ENCODE results near the gene FKBP6.
"Not testable (repeated sequence)": the region's sequence is repeated elsewhere in the genome, so short reads cannot be mapped to it uniquely, and the experiment has no call there.

FKBP6 gene

GRCh38 chr7:73308665-73309214, 19.2 kb upstream of the FKBP6 start, which contains the start of gene NSUN5 (continued):
- TF ChIP-seq BCL11B (tag by site-specific recombination; IDR thresholded peaks at IDR 0.05; ENCODE audit: low read depth) (peak; percentile 92), ZNF341 (tag by site-specific recombination; IDR thresholded peaks at IDR 0.05; ENCODE audit: low read depth) (no peak), ZNF335 (tag by site-specific recombination; conservative IDR thresholded peaks at IDR 0.05) (peak; percentile 26; the same call in 1 of the 2 replicates), PBX3 (CRISPR knock-in tag; IDR thresholded peaks at IDR 0.05) (peak; percentile 25; the same call in 1 of the 2 replicates)
- TF ChIP-seq, protein P1, sequence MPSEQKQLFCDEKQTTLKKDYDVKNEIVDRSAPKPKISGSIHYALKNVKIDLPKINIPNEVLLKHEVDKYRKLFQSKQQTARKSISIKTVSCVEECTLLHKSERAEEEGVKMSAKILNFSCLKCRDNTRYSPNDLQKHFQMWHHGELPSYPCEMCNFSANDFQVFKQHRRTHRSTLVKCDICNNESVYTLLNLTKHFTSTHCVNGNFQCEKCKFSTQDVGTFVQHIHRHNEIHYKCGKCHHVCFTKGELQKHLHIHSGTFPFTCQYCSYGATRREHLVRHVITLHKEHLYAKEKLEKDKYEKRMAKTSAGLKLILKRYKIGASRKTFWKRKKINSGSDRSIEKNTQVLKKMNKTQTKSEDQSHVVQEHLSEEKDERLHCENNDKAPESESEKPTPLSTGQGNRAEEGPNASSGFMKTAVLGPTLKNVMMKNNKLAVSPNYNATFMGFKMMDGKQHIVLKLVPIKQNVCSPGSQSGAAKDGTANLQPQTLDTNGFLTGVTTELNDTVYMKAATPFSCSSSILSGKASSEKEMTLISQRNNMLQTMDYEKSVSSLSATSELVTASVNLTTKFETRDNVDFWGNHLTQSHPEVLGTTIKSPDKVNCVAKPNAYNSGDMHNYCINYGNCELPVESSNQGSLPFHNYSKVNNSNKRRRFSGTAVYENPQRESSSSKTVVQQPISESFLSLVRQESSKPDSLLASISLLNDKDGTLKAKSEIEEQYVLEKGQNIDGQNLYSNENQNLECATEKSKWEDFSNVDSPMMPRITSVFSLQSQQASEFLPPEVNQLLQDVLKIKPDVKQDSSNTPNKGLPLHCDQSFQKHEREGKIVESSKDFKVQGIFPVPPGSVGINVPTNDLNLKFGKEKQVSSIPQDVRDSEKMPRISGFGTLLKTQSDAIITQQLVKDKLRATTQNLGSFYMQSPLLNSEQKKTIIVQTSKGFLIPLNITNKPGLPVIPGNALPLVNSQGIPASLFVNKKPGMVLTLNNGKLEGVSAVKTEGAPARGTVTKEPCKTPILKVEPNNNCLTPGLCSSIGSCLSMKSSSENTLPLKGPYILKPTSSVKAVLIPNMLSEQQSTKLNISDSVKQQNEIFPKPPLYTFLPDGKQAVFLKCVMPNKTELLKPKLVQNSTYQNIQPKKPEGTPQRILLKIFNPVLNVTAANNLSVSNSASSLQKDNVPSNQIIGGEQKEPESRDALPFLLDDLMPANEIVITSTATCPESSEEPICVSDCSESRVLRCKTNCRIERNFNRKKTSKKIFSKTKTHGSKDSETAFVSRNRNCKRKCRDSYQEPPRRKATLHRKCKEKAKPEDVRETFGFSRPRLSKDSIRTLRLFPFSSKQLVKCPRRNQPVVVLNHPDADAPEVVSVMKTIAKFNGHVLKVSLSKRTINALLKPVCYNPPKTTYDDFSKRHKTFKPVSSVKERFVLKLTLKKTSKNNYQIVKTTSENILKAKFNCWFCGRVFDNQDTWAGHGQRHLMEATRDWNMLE (tag by site-specific recombination; conservative IDR thresholded peaks at IDR 0.05; ENCODE audit: low read depth) = peak; percentile 90

GRCh38 chr7:73311421-73311820, 16.5 kb upstream of the FKBP6 start:
- POLR2A ChIA-PET; H3K4me1 ChIP-seq (ENCODE audit: control insufficient read depth, insufficient read depth, low read length); H3K36me3 ChIP-seq (ENCODE audit: control insufficient read depth in 2 of 2, insufficient read depth in 1 of 2, low read length in 2 of 2); H3K9me3 ChIP-seq (ENCODE audit: control insufficient read depth, insufficient read depth, low read depth, low read length); H3K4me3 ChIP-seq (ENCODE audit: low read depth, low read length); H3K27ac ChIP-seq (ENCODE audit: extremely low read depth, low read depth, low read length): not testable (repeated sequence)
- CTCF ChIA-PET = interaction anchor here (0.7 to 1.2 kb wide), 2 partner anchors 13 to 140 kb away, joined by 3 to 4 read pairs; no protein-coding TSS in a partner anchor

DNA sequence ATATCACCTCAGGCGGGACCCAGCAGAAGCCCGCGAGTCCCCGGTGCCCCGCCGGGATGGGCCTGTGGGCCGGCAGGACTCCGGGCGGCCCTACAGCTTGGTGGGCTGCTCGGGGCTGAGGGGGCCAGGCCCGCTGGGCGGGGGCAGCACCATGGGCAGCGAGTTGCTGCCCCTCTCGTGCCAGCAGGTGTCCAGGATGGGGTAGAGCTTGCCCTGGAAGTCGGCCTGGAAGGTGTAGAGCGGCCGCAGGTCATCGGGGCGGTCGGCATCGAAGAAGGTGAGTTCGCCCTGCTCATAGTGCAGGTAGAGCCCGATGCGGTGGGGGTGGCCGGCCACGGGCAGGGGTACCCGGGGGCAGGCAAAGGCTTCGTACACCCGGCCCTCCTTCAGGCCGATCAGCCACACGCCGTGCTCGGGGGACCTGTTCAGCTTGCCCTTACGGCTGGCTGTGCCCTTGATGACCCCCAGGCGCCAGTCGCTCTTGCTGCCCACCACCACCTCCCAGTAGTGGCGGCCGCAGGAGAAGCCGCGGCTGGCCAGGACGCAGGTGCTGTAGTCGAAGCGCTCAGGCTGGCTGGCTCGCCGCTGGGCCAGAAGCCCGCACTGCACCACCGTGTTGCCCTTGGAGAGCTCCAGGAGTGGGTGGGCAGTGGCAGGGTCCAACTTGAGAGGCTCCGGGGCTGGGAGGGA, 15.0 kb upstream of the FKBP6 start:
- no peak for TF ChIP-seq ZNF169 (tag by site-specific recombination; IDR thresholded peaks at IDR 0.05)
- ChIA-PET POLR2A (no interaction called here), CTCF (interaction anchor here (2.6 kb wide), 1 partner anchor 139 kb away, joined by 6 read pairs; no protein-coding TSS in a partner anchor)
- no peak overlapping the region for H3K4me3 ChIP-seq (ENCODE audit: low read depth, low read length)
- H3K27ac ChIP-seq (ENCODE audit: extremely low read depth, low read depth, low read length) = no peak overlapping the region
- no peaks in the 10 kb centered on the region for H3K9me3 ChIP-seq (ENCODE audit: control insufficient read depth, insufficient read depth, low read depth, low read length)
- H3K4me1 ChIP-seq (ENCODE audit: control insufficient read depth, insufficient read depth, low read length) = no peaks in the 10 kb centered on the region
- no peaks in the 10 kb centered on the region for H3K36me3 ChIP-seq (ENCODE audit: control insufficient read depth in 2 of 2, insufficient read depth in 1 of 2, low read length in 2 of 2)

DNA sequence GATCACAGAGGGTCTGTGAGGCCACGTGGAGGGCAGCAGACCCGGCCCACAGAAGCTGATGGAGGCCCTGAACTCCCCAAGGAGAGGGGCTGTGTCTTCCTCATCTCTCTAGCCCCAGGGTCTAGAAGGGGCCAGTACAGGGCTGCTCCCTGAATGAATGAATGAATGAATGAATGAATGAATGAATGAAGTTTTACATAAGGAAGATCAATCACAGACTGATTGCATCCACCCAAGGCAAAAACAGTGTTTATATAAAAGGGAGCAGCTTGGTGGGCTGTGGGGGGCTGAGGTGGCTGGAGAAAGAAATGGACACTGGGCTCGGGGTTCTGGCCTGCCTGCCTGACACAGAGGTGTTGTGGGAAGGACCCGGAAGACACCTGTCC, 14.4 kb upstream of the FKBP6 start:
- no peaks in the 10 kb centered on the region for H3K4me1 ChIP-seq (ENCODE audit: control insufficient read depth, insufficient read depth, low read length)
- TF ChIP-seq KLF1 (tag by site-specific recombination; IDR thresholded peaks at IDR 0.05) = no peak
- no peak for TF ChIP-seq RBAK (tag by site-specific recombination; IDR thresholded peaks at IDR 0.05)
- no peak for TF ChIP-seq KLF16 (tag by site-specific recombination; IDR thresholded peaks at IDR 0.05)
- peak; percentile 40; the same call in 1 of the 2 replicates for TF ChIP-seq ZNF24 (tag by site-specific recombination; IDR thresholded peaks at IDR 0.05)
- no peak overlapping the region for H3K4me3 ChIP-seq (ENCODE audit: low read depth, low read length)
- H3K27ac ChIP-seq (ENCODE audit: extremely low read depth, low read depth, low read length) = no peak overlapping the region
- H3K9me3 ChIP-seq (ENCODE audit: control insufficient read depth, insufficient read depth, low read depth, low read length) = no peaks in the 10 kb centered on the region
- POLR2A ChIA-PET = no interaction called here
- CTCF ChIA-PET = interaction anchor here (2.6 kb wide), 1 partner anchor 138 kb away, joined by 6 read pairs; no protein-coding TSS in a partner anchor
- H3K36me3 ChIP-seq (ENCODE audit: control insufficient read depth in 2 of 2, insufficient read depth in 1 of 2, low read length in 2 of 2) = no peaks in the 10 kb centered on the region

All from HEK293 (cell line).